HUES6 (cell line): Measurements from ENCODE around the gene ALOX12B.
A peak's percentile ranks its signal among the peaks of the same experiment; 100 is the strongest.
"Not testable (repeated sequence)": the region's sequence is repeated elsewhere in the genome, so short reads cannot be mapped to it uniquely, and the experiment has no call there.

Source experiments
- H3K27ac ChIP-seq: 2 replicates; pipeline ENCODE4 v1.7.0; 2013; ENCODE audit warnings: low read depth, mild to moderate bottlenecking, low read length, inconsistent platforms
- H3K27me3 ChIP-seq: 2 replicates; pipeline ENCODE4 v1.6.1; 2013; ENCODE audit warnings: low read length; ENCODE audit not compliant: control insufficient read depth, insufficient read depth
- H3K36me3 ChIP-seq: 2 replicates; pipeline ENCODE4 v1.6.1; 2013; ENCODE audit warnings: low read length; ENCODE audit not compliant: control insufficient read depth, insufficient read depth
- H3K4me1 ChIP-seq: 2 replicates; pipeline ENCODE4 v1.6.1; 2013; ENCODE audit warnings: low read length; ENCODE audit not compliant: control insufficient read depth, insufficient read depth
- H3K4me3 ChIP-seq: 2 replicates; pipeline ENCODE4 v1.5.1; 2013; ENCODE audit warnings: low read depth, low read length
- H3K9ac ChIP-seq: one replicate; pipeline ENCODE4 v1.6.1; 2013; ENCODE audit warnings: mild to moderate bottlenecking, low read length
- H3K9me3 ChIP-seq: 2 replicates; pipeline ENCODE4 v1.6.1; 2013; ENCODE audit warnings: low read depth, low read length; ENCODE audit not compliant: control insufficient read depth, insufficient read depth

Gene ALOX12B

GRCh38 chr17:8117367-8117979 is 30.0 kb upstream of the ALOX12B start:
- Histone ChIP-seq H3K4me3 (peak overlapping the region; percentile 78), H3K4me1 (no peaks in the 10 kb centered on the region), H3K9ac (peak overlapping the region; percentile 41), H3K27ac (no peak overlapping the region), H3K9me3 (no peaks in the 10 kb centered on the region), H3K27me3 (peaks cover 68% of the 10 kb centered on the region), H3K36me3 (no peaks in the 10 kb centered on the region)

- no peak overlapping the region for H3K9ac ChIP-seq
- no peaks in the 10 kb centered on the region for H3K36me3 ChIP-seq
- H3K27me3 ChIP-seq = peaks cover 68% of the 10 kb centered on the region
- no peaks in the 10 kb centered on the region for H3K9me3 ChIP-seq
- H3K27ac ChIP-seq = no peak overlapping the region
- H3K4me3 ChIP-seq = no peak overlapping the region
- no peaks in the 10 kb centered on the region for H3K4me1 ChIP-seq
Observed at GRCh38 chr17:8116776-8117175, 29.3 kb upstream of the ALOX12B start.

- peaks cover 80% of the 10 kb centered on the region for H3K27me3 ChIP-seq
- peaks cover 5% of the 10 kb centered on the region; the same call in 1 of the 2 replicates for H3K4me1 ChIP-seq
- no peak overlapping the region for H3K27ac ChIP-seq
- H3K4me3 ChIP-seq = peak overlapping the region; percentile 64; the same call in 1 of the 2 replicates
- H3K36me3 ChIP-seq = no peaks in the 10 kb centered on the region
- no peaks in the 10 kb centered on the region for H3K9me3 ChIP-seq
- H3K9ac ChIP-seq = no peak overlapping the region
Observed at GRCh38 chr17:8110907-8111306, 23.4 kb upstream of the ALOX12B start.

GRCh38 chr17:8110456-8110804 is 22.9 kb upstream of the ALOX12B start:
- H3K4me3 ChIP-seq = peak overlapping the region; percentile 64; the same call in 1 of the 2 replicates
- H3K27me3 ChIP-seq = peaks cover 78% of the 10 kb centered on the region
- no peak overlapping the region for H3K9ac ChIP-seq

GRCh38 chr17:8109661-8110455 is 22.3 kb upstream of the ALOX12B start:
- Histone ChIP-seq H3K27me3 (peaks cover 72% of the 10 kb centered on the region), H3K4me3 (peak overlapping the region; percentile 64), H3K36me3 (no peaks in the 10 kb centered on the region), H3K27ac (no peak overlapping the region), H3K9me3 (no peaks in the 10 kb centered on the region), H3K4me1 (peaks cover 6% of the 10 kb centered on the region; the same call in 1 of the 2 replicates), H3K9ac (peak overlapping the region; percentile 4)

More at GRCh38 chr17:8110456-8110804, 22.9 kb upstream of the ALOX12B start:
- no peaks in the 10 kb centered on the region for H3K9me3 ChIP-seq
- peaks cover 6% of the 10 kb centered on the region; the same call in 1 of the 2 replicates for H3K4me1 ChIP-seq
- no peaks in the 10 kb centered on the region for H3K36me3 ChIP-seq
- H3K27ac ChIP-seq = no peak overlapping the region

- Histone ChIP-seq H3K27me3 (peaks cover 72% of the 10 kb centered on the region), H3K36me3 (no peaks in the 10 kb centered on the region), H3K9ac (no peak overlapping the region), H3K27ac (no peak overlapping the region), H3K9me3 (no peaks in the 10 kb centered on the region), H3K4me3 (no peak overlapping the region), H3K4me1 (peaks cover 6% of the 10 kb centered on the region; the same call in 1 of the 2 replicates)
Observed at GRCh38 chr17:8108972-8109660, 21.6 kb upstream of the ALOX12B start.

GRCh38 chr17:8106980-8107379 is 19.5 kb upstream of the ALOX12B start:
- peaks cover 67% of the 10 kb centered on the region for H3K27me3 ChIP-seq
- not testable (repeated sequence) for H3K4me1 ChIP-seq, H3K9me3 ChIP-seq, H3K4me3 ChIP-seq, H3K36me3 ChIP-seq, H3K27ac ChIP-seq, H3K9ac ChIP-seq

GRCh38 chr17:8105957-8106398 is 18.5 kb upstream of the ALOX12B start:
- Histone ChIP-seq H3K9ac (peak overlapping the region; percentile 53), H3K36me3 (no peaks in the 10 kb centered on the region), H3K4me1 (peaks cover 6% of the 10 kb centered on the region; the same call in 1 of the 2 replicates), H3K9me3 (no peaks in the 10 kb centered on the region), H3K4me3 (no peak overlapping the region), H3K27me3 (peaks cover 57% of the 10 kb centered on the region), H3K27ac (no peak overlapping the region)

GRCh38 chr17:8104911-8105310 is 17.4 kb upstream of the ALOX12B start:
- no peaks in the 10 kb centered on the region for H3K36me3 ChIP-seq
- peaks cover 6% of the 10 kb centered on the region; the same call in 1 of the 2 replicates for H3K4me1 ChIP-seq
- no peak overlapping the region for H3K27ac ChIP-seq
- H3K9me3 ChIP-seq = no peaks in the 10 kb centered on the region
- H3K9ac ChIP-seq = no peak overlapping the region
- no peak overlapping the region for H3K4me3 ChIP-seq
- peaks cover 46% of the 10 kb centered on the region for H3K27me3 ChIP-seq

GRCh38 chr17:8103549-8103948 is 16.0 kb upstream of the ALOX12B start:
- H3K4me3 ChIP-seq = no peak overlapping the region
- no peaks in the 10 kb centered on the region for H3K9me3 ChIP-seq
- peaks cover 33% of the 10 kb centered on the region for H3K27me3 ChIP-seq
- H3K4me1 ChIP-seq = peaks cover 6% of the 10 kb centered on the region; the same call in 1 of the 2 replicates
- no peaks in the 10 kb centered on the region for H3K36me3 ChIP-seq
- no peak overlapping the region for H3K9ac ChIP-seq
- no peak overlapping the region for H3K27ac ChIP-seq

- Histone ChIP-seq H3K4me3 (no peak overlapping the region), H3K9me3 (no peaks in the 10 kb centered on the region), H3K27ac (no peak overlapping the region), H3K9ac (no peak overlapping the region), H3K36me3 (no peaks in the 10 kb centered on the region), H3K4me1 (peaks cover 6% of the 10 kb centered on the region; the same call in 1 of the 2 replicates), H3K27me3 (peaks cover 32% of the 10 kb centered on the region; the same call in 1 of the 2 replicates)
Observed at GRCh38 chr17:8101721-8102120, 14.2 kb upstream of the ALOX12B start.
